ENCODE measurements around the gene NCCRP1. TPM values are rescaled to one million over a fixed set of nuclear protein-coding genes. Genes with fewer than 3 reads are reported as not detected.

Gene NCCRP1
- total RNA-seq, 1 experiment from 2014 or later = 7.6 TPM

GRCh38 chr19:39158646-39159260 lies 38.0 kb upstream of the NCCRP1 start:
- H3K4me1 ChIP-seq = no peaks in the 10 kb centered on the region
- no peaks in the 10 kb centered on the region for H3K36me3 ChIP-seq
- H3K27me3 ChIP-seq = no peaks in the 10 kb centered on the region
- H3K27ac ChIP-seq = no peak overlapping the region
- no peaks in the 10 kb centered on the region for H3K9me3 ChIP-seq (replicated peaks)
- no peak for DNase-seq
- H3K4me3 ChIP-seq = no peak overlapping the region

DNA sequence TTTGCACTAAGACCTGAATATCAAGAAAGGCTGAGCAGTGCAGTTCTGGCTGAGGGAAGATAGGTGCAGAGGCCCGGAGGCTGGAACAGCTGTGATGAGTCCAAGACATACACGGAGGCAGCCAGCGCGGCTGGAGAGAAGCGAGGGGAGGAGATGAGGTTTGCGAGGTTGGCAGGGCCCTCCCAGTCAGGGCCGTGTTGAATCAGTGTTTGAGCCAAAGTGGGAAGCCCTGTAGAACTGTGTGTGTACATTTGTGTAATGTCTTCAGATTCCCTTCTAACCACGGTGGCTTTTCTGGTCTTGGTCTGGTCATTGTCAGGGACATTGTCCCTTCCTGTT lies 36.3 kb upstream of the NCCRP1 start:
- Histone ChIP-seq H3K27me3 (no peaks in the 10 kb centered on the region), H3K4me1 (no peaks in the 10 kb centered on the region), H3K36me3 (no peaks in the 10 kb centered on the region), H3K9me3 (replicated peaks) (no peaks in the 10 kb centered on the region), H3K27ac (no peak overlapping the region), H3K4me3 (no peak overlapping the region)
- DNase-seq = peak in 1 of 2 experiments; percentile 40

DNA sequence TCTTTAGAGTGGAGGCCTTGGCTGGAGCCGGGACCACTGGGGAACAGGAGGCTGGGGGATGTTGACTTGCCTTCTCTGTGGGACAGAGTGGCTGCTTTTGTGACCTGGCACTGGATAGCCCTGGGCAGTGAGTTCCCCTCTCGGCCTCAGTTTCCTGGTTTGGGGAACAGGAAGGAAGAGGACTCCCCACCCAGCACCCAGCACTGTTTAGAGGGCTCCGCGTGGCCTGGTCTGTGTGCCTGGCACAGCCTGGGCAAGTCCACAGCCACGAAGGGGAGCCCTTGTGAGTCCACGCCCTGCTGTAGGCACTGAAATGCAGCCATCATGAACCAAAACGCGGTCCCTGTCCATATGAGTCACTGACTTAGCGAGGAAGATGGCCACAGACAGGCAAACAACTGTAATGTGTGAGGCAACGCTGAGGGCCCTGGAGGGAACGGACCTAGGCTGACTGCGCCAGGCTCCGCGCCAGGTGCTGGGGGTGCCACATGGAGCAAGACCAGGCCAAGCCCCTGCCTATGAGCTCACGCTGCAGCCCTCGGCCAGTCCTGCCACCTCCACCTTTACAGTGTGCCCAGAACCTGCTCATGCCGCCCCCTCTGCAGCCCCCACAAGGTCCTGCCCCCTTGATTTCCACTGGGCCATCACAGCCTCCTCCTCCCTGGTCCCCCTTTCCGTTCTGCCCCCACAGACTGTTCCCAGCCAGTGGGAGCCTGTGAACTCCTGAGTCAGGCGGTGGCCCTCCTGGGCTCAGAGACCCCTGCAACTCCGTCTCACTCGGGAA lies 35.7 kb upstream of the NCCRP1 start:
- H3K27ac ChIP-seq = no peak overlapping the region

DNA sequence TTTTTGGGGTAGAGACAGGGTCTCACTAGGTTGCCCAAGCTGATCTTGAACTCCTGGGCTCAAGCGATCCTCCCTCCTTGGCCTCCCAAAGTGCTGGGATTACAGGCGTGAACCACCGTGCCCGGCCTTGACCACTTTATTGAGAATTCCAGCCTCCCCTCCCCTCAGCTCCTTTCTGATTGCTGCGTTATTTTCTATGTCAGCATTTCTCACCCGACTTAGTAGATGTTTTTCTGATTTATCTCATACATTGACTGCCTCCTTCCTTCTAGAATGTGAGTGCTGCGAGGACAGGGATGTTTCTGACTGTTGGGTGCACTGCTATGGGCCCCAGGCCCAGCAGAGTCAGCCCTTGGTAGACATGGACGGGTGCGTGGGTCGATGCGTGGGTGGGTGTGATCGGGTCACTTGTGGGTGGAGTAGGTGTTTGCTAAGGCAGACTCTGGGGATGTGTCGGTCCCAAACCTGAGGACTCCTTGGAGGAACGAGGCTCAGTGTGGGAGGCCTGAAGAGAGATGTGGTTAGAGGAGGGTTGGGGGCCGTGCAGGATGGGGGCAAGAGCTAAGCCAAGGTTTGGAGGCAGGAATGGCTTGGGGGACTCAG lies 34.2 kb upstream of the NCCRP1 start:
- no peak overlapping the region for H3K4me3 ChIP-seq
- H3K4me1 ChIP-seq = no peaks in the 10 kb centered on the region; the same call in 1 of the 2 replicates
- no peak overlapping the region for H3K27ac ChIP-seq
- no peaks in the 10 kb centered on the region for H3K36me3 ChIP-seq
- H3K9me3 ChIP-seq (replicated peaks) = no peaks in the 10 kb centered on the region
- no peak for DNase-seq
- H3K27me3 ChIP-seq = no peaks in the 10 kb centered on the region

More for the DNA sequence above, 35.7 kb upstream of the NCCRP1 start:
- DNase-seq = no peak
- no peak overlapping the region for H3K4me3 ChIP-seq
- H3K27me3 ChIP-seq = no peaks in the 10 kb centered on the region
- H3K4me1 ChIP-seq = no peaks in the 10 kb centered on the region
- H3K36me3 ChIP-seq = no peaks in the 10 kb centered on the region
- no peaks in the 10 kb centered on the region for H3K9me3 ChIP-seq (replicated peaks)

GRCh38 chr19:39163621-39164020 lies 33.1 kb upstream of the NCCRP1 start:
- H3K4me1 ChIP-seq = no peaks in the 10 kb centered on the region; the same call in 1 of the 2 replicates
- H3K4me3 ChIP-seq = no peak overlapping the region
- no peak overlapping the region for H3K27ac ChIP-seq
- DNase-seq = no peak
- H3K36me3 ChIP-seq = no peaks in the 10 kb centered on the region
- H3K27me3 ChIP-seq = no peaks in the 10 kb centered on the region
- H3K9me3 ChIP-seq (replicated peaks) = no peaks in the 10 kb centered on the region

DNA sequence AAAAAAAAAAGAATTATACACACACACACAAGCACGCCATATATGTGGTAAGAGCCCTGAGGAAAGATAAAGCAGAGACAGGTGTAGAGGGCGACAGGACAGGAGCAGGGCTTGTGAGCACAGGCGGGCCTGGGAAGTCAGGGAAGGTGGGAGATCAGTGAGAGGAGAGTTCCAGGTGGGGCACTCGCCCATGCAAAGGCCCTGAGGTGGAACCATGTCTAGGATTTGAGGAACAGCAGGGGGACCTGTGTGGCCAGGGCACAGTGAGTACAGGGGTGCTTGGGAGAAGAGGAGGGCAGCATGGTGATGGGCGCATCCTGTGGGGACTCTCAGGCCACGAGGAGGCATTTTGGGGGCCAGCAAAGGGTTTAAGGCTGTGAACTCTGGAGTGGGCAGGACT lies 32.5 kb upstream of the NCCRP1 start:
- H3K4me1 ChIP-seq = no peaks in the 10 kb centered on the region; the same call in 1 of the 2 replicates
- H3K36me3 ChIP-seq = no peaks in the 10 kb centered on the region
- DNase-seq = no peak
- H3K4me3 ChIP-seq = no peak overlapping the region
- no peak overlapping the region for H3K27ac ChIP-seq
- no peaks in the 10 kb centered on the region for H3K27me3 ChIP-seq
- H3K9me3 ChIP-seq (replicated peaks) = no peaks in the 10 kb centered on the region

DNA sequence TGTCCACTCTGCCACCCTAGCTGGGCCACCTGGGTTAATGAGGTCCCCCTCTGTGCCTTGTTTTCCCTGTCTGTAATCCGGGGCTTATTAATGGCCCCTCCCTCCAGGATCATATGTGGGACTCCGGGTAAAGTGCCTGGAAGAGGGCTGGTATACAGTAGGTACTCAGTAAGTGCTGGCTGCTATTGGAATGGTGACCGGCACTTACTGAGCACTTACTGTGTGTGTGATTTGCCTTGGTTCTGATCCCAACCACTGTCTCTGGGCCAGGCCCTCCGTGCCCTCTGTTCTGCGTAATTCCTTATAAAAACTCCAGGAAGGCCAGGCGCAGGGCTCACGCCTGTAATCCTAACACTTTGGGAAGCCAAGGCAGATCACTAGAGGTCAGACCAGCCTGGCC lies 30.9 kb upstream of the NCCRP1 start:
- Histone ChIP-seq H3K27ac (no peak overlapping the region), H3K36me3 (no peaks in the 10 kb centered on the region), H3K4me1 (no peaks in the 10 kb centered on the region; the same call in 1 of the 2 replicates), H3K27me3 (no peaks in the 10 kb centered on the region), H3K4me3 (no peak overlapping the region), H3K9me3 (replicated peaks) (no peaks in the 10 kb centered on the region)
- DNase-seq = no peak

DNA sequence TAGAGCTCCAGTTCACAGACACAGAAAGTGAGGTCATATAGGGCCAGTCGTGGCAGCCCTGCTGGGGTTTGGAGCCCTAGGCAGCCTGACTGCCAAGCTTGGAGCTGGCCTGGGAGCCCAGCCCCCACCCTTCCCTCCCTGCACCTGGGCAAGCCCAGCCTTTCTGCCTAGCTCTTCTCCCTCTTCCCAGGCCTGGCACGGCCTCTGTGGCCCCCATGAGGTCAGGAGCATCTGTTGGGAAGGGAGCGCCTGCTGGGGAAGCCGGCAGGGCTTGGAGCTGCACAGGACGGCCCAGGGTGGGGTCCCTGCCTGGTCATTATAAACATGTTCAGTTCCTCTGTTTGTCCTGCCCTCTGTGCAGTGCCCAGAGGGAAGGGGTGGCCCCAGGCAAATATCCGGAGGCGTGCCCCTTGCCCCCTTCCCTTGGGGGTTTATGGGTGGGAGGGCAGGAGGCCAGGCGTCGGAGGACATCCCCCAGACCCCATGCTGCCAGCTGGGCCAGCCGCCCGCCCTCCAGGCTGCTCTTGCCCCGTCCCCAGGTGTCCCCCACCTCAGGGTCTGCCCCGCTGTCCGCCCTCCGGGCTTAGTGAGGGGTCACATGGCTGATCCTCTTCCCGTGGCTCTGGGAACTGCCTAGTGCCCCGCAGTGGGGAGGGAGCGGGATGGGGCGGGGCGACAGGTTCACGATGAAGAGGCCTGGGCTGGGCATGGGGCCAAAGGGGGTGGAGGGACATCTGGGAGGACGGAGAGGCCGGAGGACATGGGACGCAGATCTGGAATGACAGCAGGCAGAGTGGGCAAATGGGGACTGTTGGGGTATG lies 30.0 kb upstream of the NCCRP1 start:
- Histone ChIP-seq H3K9me3 (replicated peaks) (no peaks in the 10 kb centered on the region), H3K27ac (no peak overlapping the region), H3K4me3 (no peak overlapping the region), H3K4me1 (no peaks in the 10 kb centered on the region; the same call in 1 of the 2 replicates), H3K36me3 (no peaks in the 10 kb centered on the region), H3K27me3 (no peaks in the 10 kb centered on the region)
- peak; percentile 70 to 77 for DNase-seq

DNA sequence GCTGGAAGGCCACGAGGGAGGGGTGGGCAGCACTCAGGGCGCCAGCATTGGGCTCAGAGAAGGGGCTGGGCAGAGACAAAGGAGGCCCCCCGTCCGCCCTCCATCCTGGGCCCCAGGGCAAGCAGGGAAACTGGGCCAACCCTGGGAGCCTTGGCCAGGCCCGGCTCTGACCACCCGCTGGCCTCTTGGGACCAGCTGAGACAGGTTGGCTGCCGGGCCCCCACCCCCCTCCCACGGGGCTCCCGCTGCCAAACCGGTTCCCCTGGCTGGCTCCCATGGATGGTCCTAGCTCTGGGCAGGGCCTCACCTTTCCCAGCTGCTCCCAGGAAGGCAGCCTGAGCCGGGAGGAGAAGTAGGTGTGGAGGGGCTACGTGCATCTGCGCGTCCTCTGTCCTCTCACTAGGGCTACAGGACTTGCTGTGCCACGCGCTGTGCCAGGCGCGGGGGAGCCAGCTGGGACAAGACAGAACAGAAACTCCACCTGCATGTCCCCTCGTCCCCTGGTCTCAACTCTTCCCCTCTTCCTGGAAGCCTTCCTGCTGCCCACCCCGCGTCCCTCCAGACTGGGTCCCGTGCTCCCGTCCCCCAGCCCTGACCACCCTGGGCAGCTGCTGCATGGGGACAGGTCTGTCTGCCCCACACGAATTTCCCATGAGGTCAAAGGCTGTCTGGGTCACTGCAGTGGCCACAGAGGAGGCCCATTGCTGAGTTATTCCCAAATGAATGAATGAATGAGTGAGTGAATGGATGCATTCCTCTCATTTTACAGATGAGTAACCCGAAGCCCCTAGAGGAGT lies 29.1 kb upstream of the NCCRP1 start:
- no peak overlapping the region for H3K4me3 ChIP-seq
- H3K27me3 ChIP-seq = no peaks in the 10 kb centered on the region
- no peaks in the 10 kb centered on the region; the same call in 1 of the 2 replicates for H3K4me1 ChIP-seq
- H3K36me3 ChIP-seq = no peaks in the 10 kb centered on the region
- H3K9me3 ChIP-seq (replicated peaks) = no peaks in the 10 kb centered on the region
- no peak overlapping the region for H3K27ac ChIP-seq
- DNase-seq = no peak

GRCh38 chr19:39168258-39169142 lies 28.3 kb upstream of the NCCRP1 start:
- no peak overlapping the region for H3K27ac ChIP-seq
- H3K4me1 ChIP-seq = no peaks in the 10 kb centered on the region; the same call in 1 of the 2 replicates
- DNase-seq = no peak
- H3K27me3 ChIP-seq = no peaks in the 10 kb centered on the region
- no peak overlapping the region for H3K4me3 ChIP-seq
- no peaks in the 10 kb centered on the region for H3K9me3 ChIP-seq (replicated peaks)
- no peaks in the 10 kb centered on the region for H3K36me3 ChIP-seq

GRCh38 chr19:39169143-39169810 lies 27.5 kb upstream of the NCCRP1 start:
- Histone ChIP-seq H3K4me1 (no peaks in the 10 kb centered on the region; the same call in 1 of the 2 replicates), H3K27me3 (no peaks in the 10 kb centered on the region), H3K4me3 (no peak overlapping the region), H3K27ac (no peak overlapping the region), H3K9me3 (replicated peaks) (no peaks in the 10 kb centered on the region), H3K36me3 (no peaks in the 10 kb centered on the region)
- no peak for DNase-seq

- no peak overlapping the region for H3K4me3 ChIP-seq
- H3K4me1 ChIP-seq = no peaks in the 10 kb centered on the region; the same call in 1 of the 2 replicates
- no peak for DNase-seq
- H3K9me3 ChIP-seq (replicated peaks) = no peaks in the 10 kb centered on the region
- H3K36me3 ChIP-seq = no peaks in the 10 kb centered on the region
- H3K27ac ChIP-seq = no peak overlapping the region
- H3K27me3 ChIP-seq = no peaks in the 10 kb centered on the region
Observed at GRCh38 chr19:39170386-39171231, 26.2 kb upstream of the NCCRP1 start.

Measured in SJCRH30 (cell line).